PC-9 (cell line): Measurements from ENCODE around the gene RPL38. TPM values are rescaled to one million over a fixed set of nuclear protein-coding genes. Genes with fewer than 3 reads are reported as not detected.

ENCODE experiments used
- BruUV-seq: library from RNA; stranded (reverse); fragments of 400-500 nt; replicated peaks from 2 replicates; lab custom pipeline; 2021; lab: Mats Ljungman, UMichigan
- CTCF ChIA-PET: fragments of 300-600 bp; sonication (Branson Sonifier 250); formaldehyde crosslinking; loops from one replicate; lab custom pipeline; 2022; ENCODE audit warnings: antibody characterized with exemption; lab: Charles Lee
- POLR2A ChIA-PET: fragments of 300-600 bp; sonication (Branson Sonifier 250); formaldehyde crosslinking; loops from one replicate; lab custom pipeline; 2022; ENCODE audit warnings: antibody characterized with exemption; ENCODE audit not compliant: unreplicated experiment; lab: Charles Lee
- DNase-seq, 2 experiments: peaks; one replicate each; pipeline versions ENCODE4 v3.0.0 to v3.0.0-alpha.2; 2015 to 2022; ENCODE audit warnings: mixed read lengths in 1 of 2
- H2AFZ ChIP-seq: fragments of 200-600 bp; sonication (generic); 2 replicates; pipeline ENCODE4 v1.8.1; 2017; ENCODE audit warnings: antibody characterized with exemption
- H3F3A ChIP-seq: fragments of 200-600 bp; sonication (generic); 2 replicates; pipeline ENCODE4 v1.8.1; 2017; ENCODE audit warnings: antibody characterized with exemption, mild to moderate bottlenecking, low read depth; ENCODE audit not compliant: insufficient read depth
- H3K27ac ChIP-seq: fragments of 200-600 bp; sonication (generic); 2 replicates; pipeline ENCODE4 v1.6.1; 2016; ENCODE audit warnings: mixed run types
- H3K27me3 ChIP-seq: fragments of 200-600 bp; sonication (generic); 2 replicates; pipeline ENCODE4 v1.6.1; 2016; ENCODE audit warnings: low read depth, mixed run types; ENCODE audit not compliant: insufficient read depth
- H3K36me3 ChIP-seq: fragments of 200-600 bp; sonication (generic); 2 replicates; pipeline ENCODE4 v1.6.1; 2016; ENCODE audit warnings: low read depth, mixed run types
- H3K4me1 ChIP-seq: fragments of 200-600 bp; sonication (generic); replicated peaks from 2 replicates; pipeline ENCODE4 v1.6.1; 2016; ENCODE audit warnings: mixed run types; ENCODE audit not compliant: insufficient read depth
- H3K4me2 ChIP-seq: fragments of 200-600 bp; sonication (generic); 2 replicates; pipeline ENCODE4 v1.6.1; 2017; ENCODE audit warnings: mixed run types
- H3K4me3 ChIP-seq: fragments of 200-600 bp; sonication (generic); 2 replicates; pipeline ENCODE4 v1.6.1; 2016; ENCODE audit warnings: mixed run types
- H3K79me2 ChIP-seq: fragments of 200-600 bp; sonication (generic); 2 replicates; pipeline ENCODE4 v1.6.1; 2017; ENCODE audit warnings: low read depth, mixed run types
- H3K9me2 ChIP-seq: fragments of 200-600 bp; sonication (generic); 2 replicates; pipeline ENCODE4 v1.8.1; 2017; ENCODE audit warnings: mild to moderate bottlenecking; ENCODE audit not compliant: insufficient read depth
- H3K9me3 ChIP-seq: fragments of 200-600 bp; sonication (generic); 2 replicates; pipeline ENCODE4 v1.8.1; 2016; ENCODE audit warnings: low read depth; ENCODE audit not compliant: insufficient read depth
- H4K20me1 ChIP-seq: fragments of 200-600 bp; sonication (generic); 2 replicates; pipeline ENCODE4 v1.8.1; 2017; ENCODE audit not compliant: insufficient read depth
- CTCF ChIP-seq: fragments of 200-600 bp; sonication (generic); conservative IDR thresholded peaks from 2 replicates; pipeline ENCODE4 v1.6.1; 2017; ENCODE audit warnings: mixed run types, antibody characterized with exemption, mild to moderate bottlenecking, moderate library complexity
- EZH2 ChIP-seq: fragments of 200-600 bp; sonication (generic); IDR thresholded peaks from 2 replicates; pipeline ENCODE4 v1.8.0; 2017; ENCODE audit warnings: antibody characterized with exemption, low read depth
- intact Hi-C: fragments of 100-400 bp; cut with micrococcal nuclease; formaldehyde crosslinking; loops from one replicate; pipeline ENCODE4 v1.10.0; 2022; ENCODE audit not compliant: unreplicated experiment
- total RNA-seq: library from RNA; stranded (reverse); gene quantifications from 2 replicates; pipeline ENCODE4 v1.2.3, GENCODE V29; 2021

RPL38 gene
- total RNA-seq, 1 experiment from 2014 or later, result 961 TPM

GRCh38 chr17:74228306-74228978 lies 25.0 kb downstream of the RPL38 start:
- TF ChIP-seq CTCF (no peak), EZH2 (no peak)
- peak in 1 of 2 experiments; percentile 62 for DNase-seq
- no peaks in the 10 kb centered on the region for H3K9me2 ChIP-seq
- ChIA-PET CTCF (interaction anchor here (1.2 kb wide), 1 partner anchor 27 kb away, joined by 3 read pairs; no protein-coding TSS in a partner anchor), POLR2A (no interaction called here)
- no peak overlapping the region for H3K27ac ChIP-seq
- no peaks in the 10 kb centered on the region for H3K9me3 ChIP-seq
- H3K36me3 ChIP-seq, result no peaks in the 10 kb centered on the region
- peak overlapping the region; percentile 12 for H3K4me2 ChIP-seq
- H2AFZ ChIP-seq, result no peak overlapping the region
- no peaks in the 10 kb centered on the region for H3K79me2 ChIP-seq
- no peaks in the 10 kb centered on the region for H4K20me1 ChIP-seq
- peaks cover 16% of the 10 kb centered on the region; the same call in 1 of the 2 replicates for H3F3A ChIP-seq
- no TSS peak for BruUV-seq
- peaks cover 53% of the 10 kb centered on the region for H3K27me3 ChIP-seq
- intact Hi-C loops, result no loop called here
- H3K4me3 ChIP-seq, result no peak overlapping the region
- peaks cover 24% of the 10 kb centered on the region for H3K4me1 ChIP-seq

GRCh38 chr17:74230896-74231295 lies 27.4 kb downstream of the RPL38 start:
- Histone ChIP-seq H3K36me3 (no peaks in the 10 kb centered on the region), H3K27ac (no peak overlapping the region), H3K4me2 (no peak overlapping the region), H3K4me3 (no peak overlapping the region), H2AFZ (no peak overlapping the region), H3K27me3 (peaks cover 59% of the 10 kb centered on the region), H3K9me2 (no peaks in the 10 kb centered on the region), H3K79me2 (no peaks in the 10 kb centered on the region), H3F3A (peaks cover 16% of the 10 kb centered on the region; the same call in 1 of the 2 replicates), H3K4me1 (peaks cover 24% of the 10 kb centered on the region), H3K9me3 (no peaks in the 10 kb centered on the region), H4K20me1 (no peaks in the 10 kb centered on the region)
- ChIA-PET CTCF (interaction anchor here (0.7 kb wide), 1 partner anchor 28 kb away, joined by 7 read pairs; no protein-coding TSS in a partner anchor), POLR2A (no interaction called here)
- intact Hi-C loops, result no loop called here
- no peak for DNase-seq
- BruUV-seq, result no TSS peak
- no peak for TF ChIP-seq CTCF
- no peak for TF ChIP-seq EZH2

GRCh38 chr17:74231928-74232907 lies 28.7 kb downstream of the RPL38 start:
- POLR2A ChIA-PET, result no interaction called here
- TF ChIP-seq CTCF, result no peak
- TF ChIP-seq EZH2, result no peak
- H3K27me3 ChIP-seq, result peaks cover 64% of the 10 kb centered on the region
- DNase-seq, result no peak
- no peak overlapping the region for H3K4me2 ChIP-seq
- no peaks in the 10 kb centered on the region for H3K36me3 ChIP-seq
- no peaks in the 10 kb centered on the region for H4K20me1 ChIP-seq
- no TSS peak for BruUV-seq
- no peak overlapping the region for H2AFZ ChIP-seq
- intact Hi-C loops, result no loop called here
- no peaks in the 10 kb centered on the region for H3K79me2 ChIP-seq
- CTCF ChIA-PET, result no interaction called here
- H3K27ac ChIP-seq, result no peak overlapping the region
- no peak overlapping the region for H3K4me3 ChIP-seq
- H3K9me3 ChIP-seq, result no peaks in the 10 kb centered on the region
- no peaks in the 10 kb centered on the region for H3K9me2 ChIP-seq
- peaks cover 16% of the 10 kb centered on the region; the same call in 1 of the 2 replicates for H3F3A ChIP-seq
- H3K4me1 ChIP-seq, result peaks cover 23% of the 10 kb centered on the region
